ENCODE measurements around the gene AUH.
"Not testable (repeated sequence)": the region's sequence is repeated elsewhere in the genome, so short reads cannot be mapped to it uniquely, and the experiment has no call there.

The AUH gene

GRCh38 chr9:91202736-91203283, 158.9 kb downstream of the AUH start:
- no peak for DNase-seq

GRCh38 chr9:91200692-91201336, 160.9 kb downstream of the AUH start:
- DNase-seq = no peak

GRCh38 chr9:91199739-91200497, 161.8 kb downstream of the AUH start:
- peak; percentile 65 for DNase-seq

GRCh38 chr9:91198881-91199280, 162.8 kb downstream of the AUH start:
- not testable (repeated sequence) for DNase-seq

- DNase-seq = no peak
Measured at GRCh38 chr9:91198405-91198804, 163.3 kb downstream of the AUH start.

GRCh38 chr9:91197232-91198181, 164.2 kb downstream of the AUH start:
- peak; percentile 99 for DNase-seq

- DNase-seq = no peak
Measured at GRCh38 chr9:91196103-91196950, 165.4 kb downstream of the AUH start.

GRCh38 chr9:91195372-91196012, 166.2 kb downstream of the AUH start:
- no peak for DNase-seq

GRCh38 chr9:91193658-91194391, 167.9 kb downstream of the AUH start:
- DNase-seq = peak; percentile 84

GRCh38 chr9:91193087-91193657, 168.5 kb downstream of the AUH start:
- DNase-seq = peak; percentile 91

- DNase-seq = no peak
Measured at GRCh38 chr9:91192381-91193086, 169.2 kb downstream of the AUH start.

- DNase-seq = no peak
Measured at GRCh38 chr9:91191411-91192380, 170.0 kb downstream of the AUH start.

- DNase-seq = no peak
Measured at GRCh38 chr9:91190062-91190461, 171.7 kb downstream of the AUH start.

- no peak for DNase-seq
Measured at GRCh38 chr9:91188719-91189590, 172.8 kb downstream of the AUH start.

- no peak for DNase-seq
Measured at GRCh38 chr9:91187965-91188344, 173.8 kb downstream of the AUH start.

GRCh38 chr9:91187311-91187964, 174.3 kb downstream of the AUH start:
- no peak for DNase-seq

- DNase-seq = no peak
Measured at GRCh38 chr9:91186632-91187108, 175.0 kb downstream of the AUH start.
